AG04449 (cell line): ENCODE data around the gene HOXB5.
A peak's percentile ranks its signal among the peaks of the same experiment; 100 is the strongest.

Experiments
- CTCF ChIA-PET: fragments of 350-600 bp; formaldehyde crosslinking; extraction: SDS; loops from one replicate; lab custom pipeline; 2021; ENCODE audit warnings: antibody characterized with exemption; lab: Yijun Ruan, JAX
- POLR2A ChIA-PET: fragments of 400-600, 350-600 bp; formaldehyde crosslinking; extraction: SDS; loops from one replicate; lab custom pipeline; 2020; ENCODE audit warnings: antibody characterized with exemption, inconsistent platforms; lab: Yijun Ruan, JAX
- DNase-seq: peaks from one replicate; pipeline ENCODE4 v3.0.0-alpha.2; 2010; ENCODE audit warnings: low read depth, low spot score
- H3K4me3 ChIP-seq: 2 replicates; pipeline ENCODE4 v1.5.1; 2011; ENCODE audit warnings: low read depth, mild to moderate bottlenecking, control low read depth, low read length
- TF ChIP-seq, protein P1 (sequence below): IDR thresholded peaks from one replicate; pipeline ENCODE4 v1.5.1; 2011; ENCODE audit warnings: mild to moderate bottlenecking, moderate library complexity, low read length, control low read depth, inconsistent platforms; ENCODE audit not compliant: insufficient read depth; ENCODE audit errors: missing control alignments

HOXB5 gene

DNA sequence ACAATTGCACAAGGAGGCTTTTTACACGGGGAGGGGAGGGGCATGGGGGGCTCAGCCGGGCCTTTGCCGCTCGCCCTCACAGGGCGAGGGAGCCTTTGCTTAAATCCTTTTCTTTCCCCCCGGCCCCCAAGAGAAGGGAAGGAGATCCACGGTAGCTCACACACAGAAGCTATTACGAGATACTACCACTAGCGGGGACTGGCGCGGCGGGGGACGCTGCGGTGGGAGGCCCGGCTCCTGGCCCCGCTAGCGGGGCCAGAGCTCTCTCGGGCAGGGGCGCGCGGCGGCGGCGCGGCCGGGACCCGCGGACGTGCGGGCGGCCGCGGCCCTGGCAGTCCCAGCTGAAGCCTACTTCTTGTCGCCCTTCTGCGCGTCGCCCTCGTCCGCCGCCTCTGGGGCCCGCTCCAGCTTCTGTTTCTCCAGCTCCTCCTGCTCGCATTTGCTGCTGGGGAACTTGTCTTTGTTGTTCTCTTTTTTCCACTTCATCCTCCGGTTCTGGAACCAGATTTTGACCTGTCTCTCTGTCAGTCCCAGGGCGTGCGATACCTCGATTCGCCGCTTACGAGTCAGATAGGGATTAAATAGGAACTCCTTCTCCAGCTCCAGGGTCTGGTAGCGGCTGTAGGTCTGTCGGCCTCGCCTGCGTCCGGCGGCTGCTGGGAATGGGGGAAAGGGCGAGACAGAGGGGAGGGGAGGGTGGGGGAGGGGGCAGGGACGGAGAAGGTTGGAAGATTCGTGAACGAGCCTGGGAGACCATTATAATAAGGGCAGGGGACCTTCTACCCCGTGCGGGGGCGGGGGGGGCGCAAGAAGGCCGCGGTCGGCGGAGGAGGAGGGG is 19.5 kb upstream of the HOXB5 start:
- H3K4me3 ChIP-seq: peak overlapping the region; percentile 67
- CTCF ChIA-PET: interaction anchor here (0.6 to 12.1 kb wide), 24 partner anchors 9 to 635 kb away, joined by 3 to 185 read pairs (median 5); partner anchors contain the start of gene HOXB5
- POLR2A ChIA-PET: interaction anchor here (0.7 to 1.4 kb wide), 10 partner anchors 9 to 564 kb away, joined by 3 to 6 read pairs (median 4); partner anchors contain the start of genes HOXB3, HOXB5, HOXB6 and NFE2L1
- no peak for DNase-seq
- TF ChIP-seq, protein P1, sequence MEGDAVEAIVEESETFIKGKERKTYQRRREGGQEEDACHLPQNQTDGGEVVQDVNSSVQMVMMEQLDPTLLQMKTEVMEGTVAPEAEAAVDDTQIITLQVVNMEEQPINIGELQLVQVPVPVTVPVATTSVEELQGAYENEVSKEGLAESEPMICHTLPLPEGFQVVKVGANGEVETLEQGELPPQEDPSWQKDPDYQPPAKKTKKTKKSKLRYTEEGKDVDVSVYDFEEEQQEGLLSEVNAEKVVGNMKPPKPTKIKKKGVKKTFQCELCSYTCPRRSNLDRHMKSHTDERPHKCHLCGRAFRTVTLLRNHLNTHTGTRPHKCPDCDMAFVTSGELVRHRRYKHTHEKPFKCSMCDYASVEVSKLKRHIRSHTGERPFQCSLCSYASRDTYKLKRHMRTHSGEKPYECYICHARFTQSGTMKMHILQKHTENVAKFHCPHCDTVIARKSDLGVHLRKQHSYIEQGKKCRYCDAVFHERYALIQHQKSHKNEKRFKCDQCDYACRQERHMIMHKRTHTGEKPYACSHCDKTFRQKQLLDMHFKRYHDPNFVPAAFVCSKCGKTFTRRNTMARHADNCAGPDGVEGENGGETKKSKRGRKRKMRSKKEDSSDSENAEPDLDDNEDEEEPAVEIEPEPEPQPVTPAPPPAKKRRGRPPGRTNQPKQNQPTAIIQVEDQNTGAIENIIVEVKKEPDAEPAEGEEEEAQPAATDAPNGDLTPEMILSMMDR: peak; percentile 39

DNA sequence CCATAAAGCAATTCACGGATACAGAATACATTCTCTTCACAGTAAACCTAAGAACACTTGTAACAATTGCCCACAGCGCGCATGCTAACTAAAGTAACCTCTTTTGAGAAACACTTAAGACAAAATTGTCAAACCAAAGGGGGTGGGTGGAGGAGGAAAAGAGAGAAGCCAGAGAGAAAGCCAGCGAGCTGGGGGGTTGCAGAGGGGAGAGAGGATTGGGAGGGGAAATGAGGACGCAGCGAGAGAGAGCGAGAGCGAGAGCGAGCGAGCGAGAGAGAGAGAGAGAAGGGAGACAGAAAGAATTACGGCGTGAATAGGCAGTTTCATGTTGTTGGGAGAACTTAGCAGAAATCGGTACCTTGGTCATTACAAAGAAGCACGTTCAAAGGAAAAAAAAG is 18.9 kb upstream of the HOXB5 start:
- H3K4me3 ChIP-seq: peak overlapping the region; percentile 67
- TF ChIP-seq, protein P1: no peak
- POLR2A ChIA-PET: interaction anchor here (0.7 to 1.4 kb wide), 10 partner anchors 8 to 564 kb away, joined by 3 to 6 read pairs (median 4); partner anchors contain the start of genes HOXB3, HOXB5, HOXB6 and NFE2L1
- no peak for DNase-seq
- CTCF ChIA-PET: interaction anchor here (0.6 to 12.1 kb wide), 20 partner anchors 9 to 634 kb away, joined by 3 to 185 read pairs (median 5); partner anchors contain the start of gene HOXB5

DNA sequence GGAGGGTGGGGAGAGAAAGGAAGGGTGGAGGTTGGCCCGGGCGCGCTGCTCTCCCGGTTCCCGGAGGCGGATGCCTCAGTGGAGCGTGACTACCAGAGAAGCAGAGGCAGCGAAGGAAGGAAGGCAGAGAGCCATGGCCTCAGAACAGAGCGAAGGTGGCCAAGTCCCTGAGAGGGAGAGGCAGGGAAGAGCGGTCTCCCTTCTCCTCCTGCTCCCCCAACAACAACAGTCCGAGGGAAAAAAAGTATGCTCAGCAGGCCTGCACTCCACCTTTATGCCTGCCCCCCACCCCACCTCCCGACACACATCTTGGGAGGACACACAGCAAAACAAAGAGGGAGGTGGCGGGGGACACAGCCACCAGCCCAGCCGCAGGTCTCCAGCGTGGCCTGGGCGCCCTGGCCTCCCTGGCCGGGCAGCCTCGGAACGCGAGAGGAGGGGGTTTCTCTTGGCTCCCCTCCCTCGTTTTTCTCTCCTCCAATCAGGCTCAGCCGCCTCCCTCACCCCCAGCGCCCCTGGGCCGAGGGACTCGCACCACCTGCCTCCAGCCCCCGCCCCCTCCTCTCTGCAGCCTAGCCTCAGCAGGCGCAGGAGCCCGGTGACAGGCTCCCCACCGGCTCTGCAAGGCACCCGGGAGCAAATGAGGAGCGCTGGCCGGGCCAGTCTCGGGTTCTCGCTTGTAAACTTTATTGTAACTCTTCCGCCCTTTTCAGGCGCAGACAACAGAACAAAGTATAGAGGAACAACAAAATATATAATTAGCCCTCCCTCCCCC is 18.3 kb upstream of the HOXB5 start:
- no peak for DNase-seq
- ChIA-PET CTCF (interaction anchor here (1.8 to 5.2 kb wide), 2 partner anchors 10 to 261 kb away, joined by 8 to 35 read pairs; no protein-coding TSS in a partner anchor), POLR2A (interaction anchor here (1.4 kb wide), 1 partner anchor 19 kb away, joined by 5 read pairs; the partner anchor contains the start of gene HOXB5)
- peak overlapping the region; percentile 67 for H3K4me3 ChIP-seq
- TF ChIP-seq, protein P1: no peak

DNA sequence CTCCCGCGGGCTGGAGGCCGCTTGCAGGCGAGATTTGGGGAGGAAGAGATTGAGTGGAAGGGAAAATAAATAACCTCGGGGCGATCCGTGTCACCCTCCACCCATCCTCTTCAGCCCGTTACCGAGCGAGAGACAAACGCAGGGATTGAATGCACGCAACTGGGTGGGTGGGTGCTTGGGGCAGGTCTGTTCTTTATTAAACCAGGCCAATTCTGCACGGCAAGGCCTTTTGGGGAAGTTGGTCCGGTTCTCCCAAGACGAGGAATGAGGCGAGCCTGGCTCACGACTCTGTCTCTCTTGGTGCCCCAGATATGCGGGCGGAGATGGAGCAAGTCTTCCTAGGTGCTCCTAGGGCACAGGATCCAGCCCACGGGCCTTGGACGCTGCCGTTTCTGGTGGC is 17.6 kb upstream of the HOXB5 start:
- POLR2A ChIA-PET: no interaction called here
- peak overlapping the region; percentile 67 for H3K4me3 ChIP-seq
- DNase-seq: no peak
- TF ChIP-seq, protein P1: no peak
- CTCF ChIA-PET: no interaction called here

DNA sequence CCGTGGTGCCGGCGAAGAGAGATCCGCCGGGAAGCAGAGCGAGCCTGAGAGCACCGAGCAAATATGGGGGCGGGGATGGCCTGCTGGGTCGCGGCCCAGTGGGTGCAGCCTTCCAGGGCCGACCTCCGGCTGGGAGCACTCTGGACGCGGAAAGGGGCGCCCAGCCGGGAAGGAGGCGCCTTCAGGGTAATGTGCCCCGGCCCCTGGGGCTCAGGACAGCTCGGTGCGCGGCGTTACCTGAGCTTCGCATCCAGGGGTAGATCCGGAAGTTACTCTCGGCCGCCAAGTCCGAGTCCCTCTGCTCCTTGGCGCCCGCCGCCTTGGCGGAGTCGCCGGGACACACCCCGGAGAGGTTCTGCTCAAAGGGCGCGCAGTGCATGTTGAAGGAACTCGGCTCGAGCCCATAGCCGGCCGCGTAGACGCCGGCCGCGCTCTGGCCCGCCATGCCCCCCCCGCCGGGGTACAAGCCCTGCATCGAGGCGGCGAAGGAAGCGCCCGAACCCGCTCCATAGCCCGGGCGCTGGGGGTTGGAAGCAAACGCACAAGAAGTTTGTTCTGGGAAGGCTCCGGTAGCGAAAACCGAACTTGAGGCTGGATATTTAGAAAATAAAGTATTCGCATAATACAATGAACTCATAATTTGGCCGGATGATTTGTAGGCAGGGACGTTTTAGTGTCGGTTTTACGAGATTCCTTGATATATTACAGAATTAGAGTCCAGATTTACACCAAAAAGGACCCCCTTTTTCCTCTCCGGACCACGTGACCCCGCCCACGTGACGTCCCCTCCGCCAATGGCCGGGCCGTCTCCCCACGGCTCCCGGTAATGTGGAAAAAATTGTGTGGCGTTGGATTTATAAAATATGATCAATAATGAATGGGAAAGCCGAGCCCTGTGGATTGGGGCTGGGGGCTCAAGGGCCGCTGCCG is 17.0 kb upstream of the HOXB5 start, which contains the start of gene HOXB7:
Gene HOXB7 (minus strand): TSS at position 736 of the 930 bp plus-strand sequence. CDS start 99 bp downstream, at position 637.
- DNase-seq: no peak
- peak within 1 kb of the TSS; percentile 67 for H3K4me3 ChIP-seq
- TF ChIP-seq, protein P1: no peak
- CTCF ChIA-PET: interaction anchor here (0.9 to 2.8 kb wide), 11 partner anchors 8 to 584 kb away, joined by 3 to 15 read pairs (median 6); partner anchors contain the start of gene HOXB5
- POLR2A ChIA-PET: interaction anchor here (1.0 kb wide), 1 partner anchor 18 kb away, joined by 4 read pairs; no protein-coding TSS in a partner anchor
